Loucy (cell line): ENCODE measurements around the gene PUS10.

Experiments
- H2AFZ ChIP-seq: fragments of 200-600 bp; sonication (generic); 2 replicates; pipeline ENCODE4 v1.6.0; 2016; ENCODE audit warnings: antibody characterized with exemption, mild to moderate bottlenecking, low read length, moderate library complexity
- H3F3A ChIP-seq: fragments of 200-600 bp; 2 replicates; pipeline ENCODE4 v1.6.0; 2016; ENCODE audit warnings: antibody characterized with exemption, low read depth, mild to moderate bottlenecking
- H3K27me3 ChIP-seq: fragments of 200-600 bp; sonication (generic); 2 replicates; pipeline ENCODE4 v1.6.1; 2014; ENCODE audit warnings: low read length, mild to moderate bottlenecking; ENCODE audit not compliant: insufficient read depth, poor library complexity, severe bottlenecking
- H3K36me3 ChIP-seq: fragments of 200-600 bp; sonication (generic); 2 replicates; pipeline ENCODE4 v1.6.1; 2016; ENCODE audit warnings: low read length; ENCODE audit not compliant: insufficient read depth
- H3K4me1 ChIP-seq: fragments of 200-600 bp; sonication (generic); 2 replicates; pipeline ENCODE4 v1.5.1; 2014; ENCODE audit warnings: low read length, mild to moderate bottlenecking; ENCODE audit not compliant: insufficient read depth, poor library complexity, severe bottlenecking
- H3K4me2 ChIP-seq: fragments of 200-600 bp; sonication (generic); 2 replicates; pipeline ENCODE4 v1.6.0; 2014; ENCODE audit warnings: antibody characterized with exemption, low read length, low read depth, mild to moderate bottlenecking; ENCODE audit not compliant: poor library complexity, severe bottlenecking
- H3K4me3 ChIP-seq: fragments of 200-600 bp; sonication (generic); 2 replicates; pipeline ENCODE4 v1.5.1; 2014; ENCODE audit warnings: low read length, mild to moderate bottlenecking, mixed read lengths; ENCODE audit not compliant: poor library complexity, severe bottlenecking
- H3K79me2 ChIP-seq: fragments of 200-600 bp; sonication (generic); 2 replicates; pipeline ENCODE4 v1.6.1; 2014; ENCODE audit warnings: low read length; ENCODE audit not compliant: insufficient read depth
- H3K9ac ChIP-seq: fragments of 200-600 bp; sonication (generic); 2 replicates; pipeline ENCODE4 v1.6.0; 2014; ENCODE audit warnings: mild to moderate bottlenecking, low read depth, low read length, moderate library complexity; ENCODE audit not compliant: poor library complexity, severe bottlenecking
- H3K9me2 ChIP-seq: fragments of 200-600 bp; sonication (generic); replicated peaks from 2 replicates; pipeline ENCODE4 v1.6.1; 2016; ENCODE audit warnings: low read depth, low read length, mixed read lengths
- H3K9me3 ChIP-seq: fragments of 200-600 bp; sonication (generic); 2 replicates; pipeline ENCODE4 v1.6.1; 2014; ENCODE audit warnings: mild to moderate bottlenecking, antibody characterized with exemption, low read length, low read depth; ENCODE audit not compliant: insufficient read depth
- H4K20me1 ChIP-seq: fragments of 200-600 bp; sonication (generic); 2 replicates; pipeline ENCODE4 v1.6.0; 2014; ENCODE audit warnings: antibody characterized with exemption, low read length, mild to moderate bottlenecking; ENCODE audit not compliant: insufficient read depth, poor library complexity, severe bottlenecking
- EZH2phosphoT487 ChIP-seq: fragments of 200-600 bp; IDR thresholded peaks from 2 replicates; pipeline ENCODE4 v1.6.1; 2018; ENCODE audit warnings: antibody characterized with exemption, mild to moderate bottlenecking, moderate library complexity, borderline replicate concordance
- TF ChIP-seq, protein P1 (sequence below): fragments of 200-600 bp; sonication (generic); conservative IDR thresholded peaks from 2 replicates; pipeline ENCODE4 v1.5.1; 2014; ENCODE audit warnings: mild to moderate bottlenecking, antibody characterized with exemption, low read length

PUS10 gene

DNA sequence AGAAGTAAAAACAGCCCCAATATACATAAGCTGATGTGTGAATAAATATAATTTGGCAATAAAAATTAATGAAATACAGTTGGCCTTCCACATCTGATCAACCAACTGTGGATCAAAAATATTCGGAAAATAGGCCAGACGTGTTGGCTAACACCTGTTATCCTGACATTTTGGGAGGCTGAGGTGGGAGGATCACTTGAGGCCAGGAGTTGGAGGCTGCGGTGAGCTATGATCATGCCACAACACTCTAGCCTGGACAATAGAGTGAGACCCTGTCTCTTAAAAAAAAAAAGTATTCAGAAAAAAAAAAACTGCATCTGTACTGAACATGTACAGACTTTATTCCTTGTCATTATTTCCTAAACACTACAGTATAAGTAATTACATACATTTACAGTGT lies 11.5 kb upstream of the PUS10 start:
- TF ChIP-seq, protein P1, sequence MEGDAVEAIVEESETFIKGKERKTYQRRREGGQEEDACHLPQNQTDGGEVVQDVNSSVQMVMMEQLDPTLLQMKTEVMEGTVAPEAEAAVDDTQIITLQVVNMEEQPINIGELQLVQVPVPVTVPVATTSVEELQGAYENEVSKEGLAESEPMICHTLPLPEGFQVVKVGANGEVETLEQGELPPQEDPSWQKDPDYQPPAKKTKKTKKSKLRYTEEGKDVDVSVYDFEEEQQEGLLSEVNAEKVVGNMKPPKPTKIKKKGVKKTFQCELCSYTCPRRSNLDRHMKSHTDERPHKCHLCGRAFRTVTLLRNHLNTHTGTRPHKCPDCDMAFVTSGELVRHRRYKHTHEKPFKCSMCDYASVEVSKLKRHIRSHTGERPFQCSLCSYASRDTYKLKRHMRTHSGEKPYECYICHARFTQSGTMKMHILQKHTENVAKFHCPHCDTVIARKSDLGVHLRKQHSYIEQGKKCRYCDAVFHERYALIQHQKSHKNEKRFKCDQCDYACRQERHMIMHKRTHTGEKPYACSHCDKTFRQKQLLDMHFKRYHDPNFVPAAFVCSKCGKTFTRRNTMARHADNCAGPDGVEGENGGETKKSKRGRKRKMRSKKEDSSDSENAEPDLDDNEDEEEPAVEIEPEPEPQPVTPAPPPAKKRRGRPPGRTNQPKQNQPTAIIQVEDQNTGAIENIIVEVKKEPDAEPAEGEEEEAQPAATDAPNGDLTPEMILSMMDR = no peak
- no peak for TF ChIP-seq EZH2phosphoT487
- Histone ChIP-seq H3K36me3 (peaks cover 29% of the 10 kb centered on the region; the same call in 1 of the 2 replicates), H4K20me1 (peaks cover 4% of the 10 kb centered on the region)

DNA sequence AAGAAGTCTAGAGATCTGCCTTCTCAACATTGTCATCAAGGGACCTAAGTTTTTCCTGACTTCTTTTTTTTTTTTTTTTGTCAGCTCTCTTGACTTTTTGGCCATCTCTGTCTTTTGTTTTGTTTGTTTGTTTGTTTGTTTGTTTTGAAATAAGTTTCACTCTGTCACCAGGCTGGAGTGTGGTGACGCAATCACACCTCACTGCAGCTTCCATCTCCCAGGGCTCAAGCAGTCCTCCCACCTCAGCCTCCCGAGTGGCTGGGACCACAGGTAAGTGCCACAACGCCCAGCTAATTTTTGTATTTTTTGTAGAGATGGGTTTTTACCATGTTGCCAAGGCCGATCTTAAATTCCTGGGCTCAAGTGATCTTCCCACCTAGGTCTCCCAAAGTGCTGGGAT lies 5.6 kb upstream of the PUS10 start:
- Histone ChIP-seq H3K79me2 (peaks cover 72% of the 10 kb centered on the region), H3K9me2 (no peaks in the 10 kb centered on the region), H3K4me2 (no peak overlapping the region), H3K36me3 (peaks cover 6% of the 10 kb centered on the region; the same call in 1 of the 2 replicates), H4K20me1 (peaks cover 41% of the 10 kb centered on the region), H3K27me3 (no peaks in the 10 kb centered on the region), H3F3A (no peaks in the 10 kb centered on the region), H3K9me3 (no peaks in the 10 kb centered on the region), H3K9ac (no peak overlapping the region), H3K4me3 (no peak overlapping the region), H2AFZ (no peak overlapping the region), H3K4me1 (peaks cover 10% of the 10 kb centered on the region)
- TF ChIP-seq, protein P1 = no peak
- no peak for TF ChIP-seq EZH2phosphoT487

More for the DNA sequence above, 11.5 kb upstream of the PUS10 start:
- Histone ChIP-seq H3F3A (no peaks in the 10 kb centered on the region), H3K4me1 (no peaks in the 10 kb centered on the region), H3K79me2 (peaks cover 14% of the 10 kb centered on the region; the same call in 1 of the 2 replicates), H2AFZ (no peak overlapping the region), H3K27me3 (no peaks in the 10 kb centered on the region), H3K9me2 (no peaks in the 10 kb centered on the region), H3K9ac (no peak overlapping the region), H3K4me3 (no peak overlapping the region), H3K4me2 (no peak overlapping the region), H3K9me3 (no peaks in the 10 kb centered on the region)

DNA sequence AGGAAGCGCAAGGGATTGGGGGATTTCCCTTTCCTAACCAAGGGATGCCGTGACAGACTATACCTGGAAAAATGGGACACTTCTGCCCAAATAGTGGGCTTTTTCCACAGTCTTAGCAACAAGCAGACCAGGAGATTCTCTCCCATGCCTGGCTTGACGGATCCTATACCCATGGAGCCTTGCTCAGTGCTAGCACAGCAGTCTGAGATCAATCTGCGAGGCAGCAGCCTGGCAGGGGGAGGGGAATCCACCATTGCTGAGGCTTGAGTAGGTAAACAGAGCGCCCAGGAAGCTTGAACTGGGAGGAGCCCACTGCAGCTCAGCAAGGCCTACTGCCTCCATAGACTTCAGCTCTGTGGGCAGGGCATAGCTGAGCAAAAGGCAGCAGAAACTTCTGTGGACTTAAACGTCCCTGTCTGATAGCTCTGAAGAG lies 3.2 kb upstream of the PUS10 start:
- TF ChIP-seq, protein P1 = no peak
- TF ChIP-seq EZH2phosphoT487 = no peak
- Histone ChIP-seq H3K4me1 (peaks cover 20% of the 10 kb centered on the region), H3K4me2 (peak overlapping the region; percentile 99), H3K9ac (no peak overlapping the region), H2AFZ (no peak overlapping the region), H3K9me3 (no peaks in the 10 kb centered on the region), H3K36me3 (peaks cover 6% of the 10 kb centered on the region; the same call in 1 of the 2 replicates), H3K27me3 (no peaks in the 10 kb centered on the region), H4K20me1 (peaks cover 42% of the 10 kb centered on the region), H3K79me2 (peaks cover 91% of the 10 kb centered on the region), H3K9me2 (no peaks in the 10 kb centered on the region), H3F3A (no peaks in the 10 kb centered on the region), H3K4me3 (no peak overlapping the region)
